Endometrial microvascular endothelial cells (primary cell): ENCODE measurements around the gene CCL2. TPM values are rescaled to one million over a fixed set of nuclear protein-coding genes. Genes with fewer than 3 reads are reported as not detected.

Experiments
- in situ Hi-C: cut with HindIII; loops from 2 replicates; pipeline ENCODE4 v1.10.0; 2017; ENCODE audit warnings: low sequenced_read_pairs, low pct_unique_long_range_greater_than_20kb; ENCODE audit errors: inconsistent ontology term
- total RNA-seq: library from RNA; depleted of rRNA; stranded (reverse); fragments of >200 nt; gene quantifications from one replicate; pipeline ENCODE4 v1.2.3, GENCODE V29; 2015; ENCODE audit errors: inconsistent ontology term

CCL2 gene
- total RNA-seq, 1 donor from 2014 or later = 62.0 TPM

DNA sequence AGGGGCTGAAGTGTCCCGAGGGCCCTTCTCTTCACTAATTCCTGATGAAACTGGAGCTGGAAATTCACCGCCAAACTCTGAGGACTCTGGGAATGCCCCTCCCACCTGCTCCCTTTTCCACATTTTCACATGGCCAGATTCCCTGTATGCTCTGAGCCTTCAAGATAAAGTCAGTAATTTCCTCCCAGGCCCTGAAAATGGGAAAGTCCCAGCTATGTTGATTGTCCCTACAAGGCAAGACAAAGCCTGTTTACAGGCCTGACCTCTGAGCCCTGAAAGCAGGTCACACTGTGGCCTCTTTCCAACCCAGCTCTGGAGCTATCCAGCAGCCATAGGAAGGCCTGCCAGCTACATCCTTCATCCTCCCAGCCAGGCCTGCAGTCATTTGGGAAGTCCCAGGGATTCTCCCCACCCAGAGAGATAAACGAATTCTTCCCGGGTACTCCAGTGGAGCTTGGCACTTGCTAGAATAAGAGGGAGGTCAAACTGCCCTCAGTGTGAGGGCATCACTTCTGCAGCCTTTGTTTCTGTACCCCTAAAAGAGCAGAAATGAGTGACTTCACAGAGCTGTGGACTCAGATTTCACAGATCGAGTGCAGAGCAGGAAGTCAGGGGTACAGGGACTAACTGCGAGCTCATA is 19.6 kb upstream of the CCL2 start:
- in situ Hi-C loops = no loop called here

DNA sequence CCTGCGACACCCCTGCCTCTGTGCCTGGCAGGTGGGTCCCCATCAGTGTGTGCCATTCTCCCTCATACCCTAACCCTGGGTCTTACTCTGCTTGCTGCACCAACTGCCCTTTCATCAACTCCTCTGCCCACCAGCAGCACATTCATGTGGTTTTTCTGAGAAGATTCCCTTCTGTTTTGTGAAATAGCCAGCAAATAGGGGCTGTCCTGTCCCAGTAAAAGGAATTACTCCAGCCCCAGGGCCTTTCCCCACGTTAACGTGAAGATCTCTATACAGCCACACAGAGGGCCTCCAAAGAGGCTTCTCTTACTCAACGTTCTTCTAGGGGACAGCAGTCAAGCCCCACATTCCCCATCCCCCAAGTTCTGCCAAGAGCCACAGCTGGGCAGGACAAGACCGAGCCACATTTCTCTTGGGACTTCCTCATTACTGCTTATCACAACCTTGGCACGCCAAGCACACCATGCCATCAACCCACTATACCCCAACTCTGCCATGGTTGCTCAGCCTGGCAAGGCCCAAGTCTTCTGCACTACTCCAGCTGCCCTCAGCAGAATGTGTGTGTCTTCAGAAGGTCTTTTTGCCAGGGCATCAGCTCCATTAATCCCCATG is 18.7 kb upstream of the CCL2 start:
- in situ Hi-C loops = no loop called here

DNA sequence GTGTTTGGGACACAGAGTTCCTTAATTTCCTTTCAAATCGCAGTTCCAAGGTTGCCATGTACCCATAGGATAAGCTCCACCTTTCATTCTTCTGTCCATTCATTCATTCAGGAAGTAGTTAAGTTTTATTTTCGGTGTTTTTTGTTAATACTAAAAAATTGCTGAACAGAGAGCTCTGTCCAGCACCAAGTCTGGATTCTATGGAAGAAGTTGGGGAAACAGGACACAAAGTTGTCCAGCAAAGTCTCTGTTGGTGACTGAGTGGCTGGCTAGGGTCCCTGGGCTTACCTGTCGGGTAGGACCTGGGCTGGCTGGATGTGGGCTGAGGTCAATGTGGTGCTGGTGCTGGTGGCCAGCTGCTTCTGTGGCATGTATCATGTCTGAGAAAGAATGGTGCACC is 17.6 kb upstream of the CCL2 start:
- in situ Hi-C loops = no loop called here

DNA sequence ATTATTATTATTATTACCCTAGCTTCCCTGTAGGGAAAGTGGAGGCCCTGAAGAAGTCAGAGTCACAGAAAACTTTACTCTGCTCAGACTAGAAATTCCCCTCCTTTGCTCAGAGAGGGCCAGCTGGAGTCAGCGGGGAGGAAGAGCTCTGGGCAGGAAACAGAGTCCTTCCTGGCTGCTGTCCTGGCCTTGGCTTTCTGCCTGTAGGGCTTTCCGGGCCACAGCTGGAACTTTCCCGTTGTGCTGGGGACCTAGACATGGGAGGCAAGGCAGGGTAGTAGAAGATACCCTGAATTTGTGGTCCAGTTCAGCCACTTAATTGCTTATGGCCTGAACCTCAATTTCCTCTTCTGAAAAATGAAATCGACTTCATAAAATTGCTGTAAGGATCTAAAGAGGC is 14.0 kb upstream of the CCL2 start:
- in situ Hi-C loops = no loop called here

DNA sequence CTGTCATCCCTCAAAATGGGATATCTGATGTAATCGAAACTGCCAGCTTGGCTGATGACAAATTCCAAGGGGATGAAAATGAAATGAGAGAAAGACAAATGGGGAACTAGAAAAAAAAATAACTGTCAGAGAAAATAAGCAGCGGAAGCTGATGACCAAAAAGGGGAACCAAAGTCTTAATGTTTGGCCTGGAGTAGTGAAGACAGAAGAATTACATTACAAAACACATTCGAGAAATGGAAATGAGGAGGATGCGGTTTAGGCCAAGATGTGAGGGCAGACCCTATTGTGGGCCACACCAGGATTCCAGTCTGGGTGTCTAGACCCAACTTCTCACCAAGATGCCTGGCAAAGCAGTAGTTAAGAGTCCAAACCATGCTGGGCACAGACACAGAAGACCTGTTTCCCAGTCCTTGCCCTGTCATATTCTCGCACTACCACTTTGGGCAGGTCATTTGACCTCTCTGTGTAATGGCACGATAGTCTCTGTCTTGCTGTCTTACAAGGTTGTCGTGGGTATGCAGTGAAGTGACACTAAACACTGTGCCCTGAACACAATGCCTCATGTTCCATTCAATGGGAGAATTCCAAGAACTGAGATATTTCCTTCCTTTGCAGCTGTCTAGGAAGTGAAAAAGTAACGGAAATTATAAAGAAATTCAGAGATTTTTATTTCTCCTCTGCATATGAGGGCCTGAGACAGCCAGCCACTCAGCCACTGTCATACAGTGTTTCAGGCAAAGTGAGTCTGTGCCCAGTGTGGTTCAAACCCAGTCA is 12.3 kb upstream of the CCL2 start:
- in situ Hi-C loops = no loop called here

DNA sequence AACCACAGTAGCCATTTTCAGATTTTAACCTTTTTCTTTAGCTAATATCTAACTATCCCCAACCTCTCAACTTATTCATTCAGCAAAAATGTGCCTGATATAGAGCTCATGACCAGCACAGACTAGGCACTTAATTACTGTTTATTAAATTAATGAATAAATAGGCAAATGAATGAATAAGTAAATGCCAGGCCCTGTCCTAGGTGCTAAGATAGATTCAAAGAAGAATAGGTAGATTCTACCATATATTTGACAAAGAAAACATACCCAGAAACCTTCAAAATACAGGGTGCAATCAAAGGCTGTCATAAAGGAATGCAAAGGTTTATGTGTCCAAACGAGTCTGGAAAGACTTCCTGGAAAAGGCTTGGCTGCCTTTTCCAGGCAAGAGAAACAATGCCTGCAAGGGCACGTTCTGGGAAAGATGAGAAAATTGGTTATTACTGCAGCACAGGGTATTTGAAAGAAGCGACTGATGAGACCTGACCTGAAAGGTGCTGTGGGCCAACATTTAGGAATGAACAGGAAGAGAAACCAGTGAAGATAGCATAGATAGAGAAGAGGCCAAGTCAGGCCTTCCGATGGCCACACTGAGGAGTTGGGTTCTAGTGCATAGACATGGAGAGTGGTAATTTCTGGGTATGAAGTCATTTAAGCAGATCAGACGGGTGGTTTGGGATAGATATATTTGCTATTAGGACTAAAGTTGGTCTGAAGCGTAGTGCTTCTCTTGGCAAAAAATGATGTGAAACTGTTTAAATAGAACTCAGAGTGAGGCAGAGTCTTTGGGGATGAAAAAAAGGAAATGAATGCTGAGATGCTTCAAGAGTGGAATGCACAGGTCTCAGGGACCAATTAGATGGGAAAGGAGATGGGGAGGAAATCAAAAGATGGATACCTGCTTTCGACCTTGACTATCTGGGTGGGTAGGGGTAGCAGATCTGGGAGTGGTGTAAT is 11.4 kb upstream of the CCL2 start:
- in situ Hi-C loops = no loop called here

DNA sequence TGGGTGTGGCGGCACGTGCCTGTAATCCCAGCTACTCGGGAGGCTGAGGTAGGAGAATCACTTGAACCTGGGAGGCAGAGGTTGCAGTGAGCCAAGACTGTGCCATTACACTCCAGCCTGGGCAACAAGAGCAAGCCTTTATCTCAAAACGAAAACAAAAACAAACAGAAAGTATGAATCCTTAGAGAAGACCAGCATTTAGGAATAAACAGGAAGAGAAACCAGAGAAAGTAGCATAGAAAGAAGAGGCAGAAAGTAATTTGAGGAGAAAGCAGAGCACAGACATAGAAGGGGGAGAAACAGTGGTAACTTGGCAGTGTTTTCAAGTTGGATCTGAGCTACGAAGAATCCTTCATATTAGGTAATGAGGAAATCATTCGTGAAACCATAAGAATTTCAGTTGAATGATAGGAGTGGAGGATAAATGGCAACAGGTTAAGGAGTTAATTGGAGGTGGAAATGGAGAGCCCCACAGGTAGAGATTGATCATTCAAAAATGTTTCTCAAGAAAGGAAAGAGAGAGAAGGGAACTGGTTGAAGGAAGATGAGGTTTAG is 9.7 kb upstream of the CCL2 start:
- in situ Hi-C loops = no loop called here

DNA sequence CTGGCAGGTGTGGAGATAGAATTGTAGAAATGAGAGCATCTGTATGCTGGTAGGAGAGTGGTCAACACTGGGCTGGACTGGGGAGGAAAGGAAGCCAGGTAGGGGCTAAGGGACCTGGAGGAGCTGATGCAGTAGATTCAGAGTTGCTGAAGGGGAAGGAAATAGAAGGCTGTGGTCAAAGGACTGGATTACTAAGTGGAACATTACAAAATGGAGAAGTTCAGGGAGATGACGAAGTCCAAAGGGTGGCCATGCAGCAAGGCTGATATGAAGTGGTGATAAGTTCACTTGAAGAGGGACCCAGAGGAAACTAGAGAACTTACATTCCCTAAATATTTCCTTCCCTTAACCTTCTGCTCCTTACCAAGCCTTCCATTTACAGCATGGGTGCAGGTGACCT is 8.6 kb upstream of the CCL2 start:
- in situ Hi-C loops = no loop called here

DNA sequence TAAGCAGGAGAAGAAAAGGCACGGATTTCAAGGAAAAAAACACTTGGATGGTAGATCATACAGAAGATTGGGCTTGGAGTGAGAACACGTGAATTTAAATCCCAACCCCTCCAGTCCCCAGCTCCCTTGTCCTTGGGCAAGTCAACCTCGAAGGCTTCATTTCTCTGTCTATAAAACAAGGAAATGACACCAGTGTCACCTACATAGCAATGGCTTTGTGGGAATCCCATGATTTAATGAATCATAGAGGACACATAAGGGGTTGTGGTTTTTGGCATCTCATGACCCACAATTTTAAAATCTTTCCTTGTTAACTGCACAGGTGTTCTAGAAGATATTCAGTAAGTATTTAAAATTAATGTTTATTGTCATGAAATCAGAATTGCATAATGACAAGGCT is 8.2 kb upstream of the CCL2 start:
- in situ Hi-C loops = no loop called here

DNA sequence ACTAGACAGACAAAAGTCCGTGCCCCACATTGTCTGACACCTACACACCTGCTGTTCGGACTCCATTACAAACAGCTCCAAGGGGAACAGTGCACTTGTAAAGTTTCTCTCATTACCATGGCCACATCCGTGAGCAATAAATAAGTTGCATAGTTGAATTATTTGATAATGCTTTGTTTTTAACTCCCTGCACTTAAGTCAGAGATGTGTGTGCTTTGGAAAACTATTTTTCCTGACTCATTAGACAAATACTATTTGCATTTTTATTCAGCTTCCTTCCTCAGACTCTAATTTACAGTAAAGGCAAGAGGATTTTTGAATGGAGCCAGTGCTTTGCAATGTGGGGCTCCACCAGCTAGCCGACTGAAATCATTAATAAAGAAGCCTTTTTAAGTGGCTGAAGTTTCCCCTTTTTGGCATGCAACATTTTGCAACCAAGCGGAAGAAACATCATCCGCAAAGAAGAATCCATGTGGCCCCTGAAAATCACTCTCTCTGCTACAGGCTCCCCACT is 6.5 kb upstream of the CCL2 start:
- in situ Hi-C loops = no loop called here

DNA sequence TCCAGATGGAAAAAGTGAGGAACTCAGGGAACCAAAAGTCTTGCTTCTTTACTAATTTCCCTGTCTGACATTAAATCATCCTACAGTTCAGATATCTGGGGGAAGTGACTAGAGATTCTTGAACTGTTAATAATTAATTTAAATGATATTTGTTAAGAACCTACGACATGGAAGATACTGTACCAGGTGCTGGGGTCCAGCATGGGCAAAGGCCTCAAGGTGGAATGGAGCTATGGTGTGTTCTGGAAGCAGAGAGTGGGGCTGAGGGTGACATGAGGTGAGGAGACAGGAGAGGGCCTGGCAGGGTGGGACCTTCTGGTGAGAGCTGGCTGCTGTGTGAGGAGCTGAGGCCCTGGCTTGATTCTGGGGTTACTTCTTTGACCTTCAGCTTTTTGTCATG is 6.0 kb upstream of the CCL2 start:
- in situ Hi-C loops = no loop called here

DNA sequence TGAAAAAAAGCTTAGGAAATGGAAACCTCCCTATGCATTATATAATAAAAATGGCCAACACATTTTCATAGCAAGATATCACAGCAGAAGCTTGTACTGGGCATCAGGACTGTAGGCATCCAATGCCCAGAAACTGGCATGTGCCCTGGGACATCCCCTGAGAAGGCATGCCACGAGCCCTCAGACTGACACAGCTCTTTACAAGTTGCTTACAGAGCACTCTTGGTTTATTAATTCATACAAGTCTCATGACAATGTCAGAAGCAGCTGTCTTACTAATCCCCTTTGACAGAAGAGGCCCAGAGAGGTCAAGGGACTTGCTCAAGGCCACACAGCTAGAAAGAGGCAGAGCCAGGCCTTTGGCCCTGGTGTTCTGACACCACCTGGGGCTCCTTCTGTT is 5.6 kb upstream of the CCL2 start:
- in situ Hi-C loops = no loop called here

DNA sequence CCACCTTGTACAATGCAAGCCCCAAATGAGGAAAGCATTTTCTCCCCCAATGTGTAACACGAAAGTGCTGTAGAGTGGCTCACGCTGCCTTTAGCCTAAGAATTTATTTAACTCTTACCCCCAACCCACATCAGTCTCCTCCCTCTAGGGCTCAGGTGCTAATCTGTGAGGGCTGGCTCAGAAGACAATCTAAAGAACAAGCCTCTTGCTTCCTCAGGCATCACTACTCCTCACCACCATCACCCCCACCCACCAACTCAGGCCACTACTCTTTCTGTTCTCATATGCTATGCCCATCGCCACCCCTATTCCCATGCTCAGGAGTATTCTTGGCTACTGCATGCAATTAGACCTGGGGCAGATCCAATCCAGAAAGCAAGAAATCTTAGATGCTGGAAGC is 3.9 kb upstream of the CCL2 start:
- in situ Hi-C loops = no loop called here

DNA sequence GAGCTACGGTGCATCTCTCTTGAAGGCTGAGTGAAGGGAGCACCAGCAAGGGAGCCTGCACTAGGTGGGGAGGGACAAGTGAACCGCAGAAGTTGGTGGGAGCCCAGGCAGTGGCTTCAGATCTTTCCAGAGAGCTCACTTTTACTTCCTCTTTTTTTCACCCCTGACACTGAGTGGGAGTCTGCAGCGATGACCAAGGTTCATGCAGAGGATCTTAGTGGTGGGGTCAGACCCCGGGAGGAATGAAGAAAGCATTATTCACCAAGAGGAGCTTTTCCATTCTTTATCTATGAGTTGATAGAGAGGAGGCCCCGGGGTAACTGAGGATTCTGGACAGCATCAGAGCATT is 3.0 kb upstream of the CCL2 start:
- in situ Hi-C loops = no loop called here

DNA sequence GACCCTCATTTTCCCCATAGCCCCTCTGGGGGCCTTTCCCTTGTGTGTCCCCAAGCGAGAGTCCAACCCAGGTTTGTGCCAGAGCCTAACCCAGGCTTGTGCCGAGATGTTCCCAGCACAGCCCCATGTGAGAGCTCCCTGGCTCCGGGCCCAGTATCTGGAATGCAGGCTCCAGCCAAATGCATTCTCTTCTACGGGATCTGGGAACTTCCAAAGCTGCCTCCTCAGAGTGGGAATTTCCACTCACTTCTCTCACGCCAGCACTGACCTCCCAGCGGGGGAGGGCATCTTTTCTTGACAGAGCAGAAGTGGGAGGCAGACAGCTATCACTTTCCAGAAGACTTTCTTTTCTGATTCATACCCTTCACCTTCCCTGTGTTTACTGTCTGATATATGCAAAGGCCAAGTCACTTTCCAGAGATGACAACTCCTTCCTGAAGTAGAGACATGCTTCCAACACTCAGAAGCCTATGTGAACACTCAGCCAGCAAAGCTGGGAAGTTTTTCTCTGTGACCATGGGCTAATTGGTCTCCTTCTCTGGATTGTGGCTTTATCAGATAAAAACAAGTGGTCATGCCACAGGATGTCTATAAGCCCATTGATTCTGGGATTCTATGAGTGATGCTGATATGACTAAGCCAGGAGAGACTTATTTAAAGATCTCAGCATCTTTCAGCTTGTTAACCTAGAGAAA is 2.5 kb upstream of the CCL2 start:
- in situ Hi-C loops = no loop called here

DNA sequence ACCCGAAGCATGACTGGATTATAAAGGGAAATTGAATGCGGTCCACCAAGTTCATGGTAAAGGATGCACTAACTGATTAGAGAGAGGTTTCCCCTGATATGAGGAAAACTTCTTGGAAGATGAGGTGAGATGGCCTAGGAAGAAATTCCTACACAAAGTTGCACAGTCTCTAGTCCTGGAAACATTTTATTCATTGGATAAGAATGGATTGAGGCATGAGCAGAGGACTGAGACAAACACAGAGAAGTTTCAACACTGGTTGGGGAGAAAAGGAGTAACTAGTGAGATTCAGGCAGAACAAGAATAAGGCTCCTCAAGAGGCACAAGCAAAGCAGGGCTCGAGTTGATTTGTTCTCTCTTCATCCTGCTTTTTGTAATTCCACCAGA is 2.0 kb upstream of the CCL2 start:
- in situ Hi-C loops = no loop called here

DNA sequence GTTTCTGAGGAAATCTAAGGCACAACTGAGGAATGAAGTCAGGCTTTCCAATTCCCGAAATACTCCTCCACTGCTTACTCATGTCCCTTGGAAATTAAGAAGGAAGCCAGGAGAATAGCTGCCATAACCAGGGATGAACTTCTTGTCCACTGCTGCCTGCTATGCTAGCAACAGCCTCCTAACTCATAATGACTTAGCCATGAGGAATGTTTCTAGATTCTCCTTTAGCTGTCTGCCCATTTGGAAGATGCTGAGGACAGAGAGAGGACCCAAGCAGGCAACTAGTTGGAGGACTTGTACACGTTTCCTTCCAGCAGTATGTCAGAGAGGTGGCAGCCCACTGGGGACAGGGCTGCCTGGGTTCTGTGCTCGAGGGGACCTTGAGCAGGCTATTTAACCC is 939 bp upstream of the CCL2 start:
- in situ Hi-C loops = no loop called here

DNA sequence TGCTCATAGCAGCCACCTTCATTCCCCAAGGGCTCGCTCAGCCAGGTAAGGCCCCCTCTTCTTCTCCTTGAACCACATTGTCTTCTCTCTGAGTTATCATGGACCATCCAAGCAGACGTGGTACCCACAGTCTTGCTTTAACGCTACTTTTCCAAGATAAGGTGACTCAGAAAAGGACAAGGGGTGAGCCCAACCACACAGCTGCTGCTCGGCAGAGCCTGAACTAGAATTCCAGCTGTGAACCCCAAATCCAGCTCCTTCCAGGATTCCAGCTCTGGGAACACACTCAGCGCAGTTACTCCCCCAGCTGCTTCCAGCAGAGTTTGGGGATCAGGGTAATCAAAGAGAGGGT is 272 bp downstream of the CCL2 start:
- in situ Hi-C loops = no loop called here

DNA sequence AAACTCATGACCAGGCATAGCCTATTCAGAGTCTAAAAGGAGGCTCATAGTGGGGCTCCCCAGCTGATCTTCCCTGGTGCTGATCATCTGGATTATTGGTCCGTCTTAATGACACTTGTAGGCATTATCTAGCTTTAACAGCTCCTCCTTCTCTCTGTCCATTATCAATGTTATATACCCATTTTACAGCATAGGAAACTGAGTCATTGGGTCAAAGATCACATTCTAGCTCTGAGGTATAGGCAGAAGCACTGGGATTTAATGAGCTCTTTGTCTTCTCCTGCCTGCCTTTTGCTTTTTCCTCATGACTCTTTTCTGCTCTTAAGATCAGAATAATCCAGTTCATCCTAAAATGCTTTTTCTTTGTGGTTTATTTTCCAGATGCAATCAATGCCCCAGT is 756 bp downstream of the CCL2 start:
- in situ Hi-C loops = no loop called here
